ENCODE results near the gene CFAP74. TPM values are rescaled to one million over a fixed set of nuclear protein-coding genes. Genes with fewer than 3 reads are reported as not detected.

The CFAP74 gene
- total RNA-seq, 1 experiment from 2014 or later, result not detected

- Histone ChIP-seq H3K9me3 (ENCODE audit: low read length) (no peaks in the 10 kb centered on the region), H2AFZ (ENCODE audit: low read length) (no peak overlapping the region), H3K9me2 (replicated peaks; ENCODE audit: insufficient read depth, low read length) (no peaks in the 10 kb centered on the region), H3K27me3 (ENCODE audit: low read length) (no peaks in the 10 kb centered on the region), H3K4me1 (ENCODE audit: low read length) (peaks cover 9% of the 10 kb centered on the region), H4K20me1 (ENCODE audit: insufficient read depth, low read depth, low read length) (0 out of 2 replicates have a peak, but pooled peaks cover 4% of the 10 kb centered on the region), H3K27ac (ENCODE audit: low read length) (no peak overlapping the region), H3K4me3 (ENCODE audit: low read length) (no peak overlapping the region), H3K4me2 (ENCODE audit: low read depth, low read length, poor library complexity, severe bottlenecking) (no peak overlapping the region), H3K9ac (ENCODE audit: low read length) (no peak overlapping the region), H3K36me3 (ENCODE audit: insufficient read depth, low read length) (no peaks in the 10 kb centered on the region), H3K79me2 (ENCODE audit: low read length) (no peaks in the 10 kb centered on the region)
- no peak for DNase-seq
Observed at GRCh38 chr1:1916851-1917251, 86.7 kb downstream of the CFAP74 start.

- Histone ChIP-seq H3K9ac (ENCODE audit: low read length) (no peak overlapping the region), H4K20me1 (ENCODE audit: insufficient read depth, low read depth, low read length) (0 out of 2 replicates have a peak, but pooled peaks cover 4% of the 10 kb centered on the region), H3K27me3 (ENCODE audit: low read length) (no peaks in the 10 kb centered on the region), H3K4me2 (ENCODE audit: low read depth, low read length, poor library complexity, severe bottlenecking) (no peak overlapping the region), H2AFZ (ENCODE audit: low read length) (no peak overlapping the region), H3K36me3 (ENCODE audit: insufficient read depth, low read length) (no peaks in the 10 kb centered on the region), H3K27ac (ENCODE audit: low read length) (no peak overlapping the region), H3K9me3 (ENCODE audit: low read length) (no peaks in the 10 kb centered on the region), H3K4me1 (ENCODE audit: low read length) (peaks cover 9% of the 10 kb centered on the region), H3K9me2 (replicated peaks; ENCODE audit: insufficient read depth, low read length) (no peaks in the 10 kb centered on the region), H3K4me3 (ENCODE audit: low read length) (no peak overlapping the region), H3K79me2 (ENCODE audit: low read length) (no peaks in the 10 kb centered on the region)
- DNase-seq, result no peak
Observed at GRCh38 chr1:1915911-1916840, 87.4 kb downstream of the CFAP74 start.

GRCh38 chr1:1914971-1915692 is 88.5 kb downstream of the CFAP74 start, which contains the start of gene CALML6:
Gene CALML6 (plus strand): TSS chr1:1915260. CDS start chr1:1915281, 21 bp downstream.
- H4K20me1 ChIP-seq (ENCODE audit: insufficient read depth, low read depth, low read length), result 0 out of 2 replicates have a peak, but pooled peaks cover 4% of the 10 kb centered on the region
- H3K4me2 ChIP-seq (ENCODE audit: low read depth, low read length, poor library complexity, severe bottlenecking), result no peak within 1 kb of the TSS

GRCh38 chr1:1914101-1914970 is 89.2 kb downstream of the CFAP74 start:
- H3K4me2 ChIP-seq (ENCODE audit: low read depth, low read length, poor library complexity, severe bottlenecking), result no peak overlapping the region

More at GRCh38 chr1:1914971-1915692, 88.5 kb downstream of the CFAP74 start, which contains the start of gene CALML6:
- Histone ChIP-seq H3K9me3 (ENCODE audit: low read length) (no peaks in the 10 kb centered on the region), H3K9ac (ENCODE audit: low read length) (no peak within 1 kb of the TSS), H3K4me1 (ENCODE audit: low read length) (peaks cover 9% of the 10 kb centered on the region), H2AFZ (ENCODE audit: low read length) (no peak within 1 kb of the TSS), H3K36me3 (ENCODE audit: insufficient read depth, low read length) (no peaks in the 10 kb centered on the region), H3K79me2 (ENCODE audit: low read length) (no peaks in the 10 kb centered on the region), H3K9me2 (replicated peaks; ENCODE audit: insufficient read depth, low read length) (no peaks in the 10 kb centered on the region), H3K4me3 (ENCODE audit: low read length) (no peak within 1 kb of the TSS), H3K27ac (ENCODE audit: low read length) (no peak within 1 kb of the TSS), H3K27me3 (ENCODE audit: low read length) (no peaks in the 10 kb centered on the region)
- no peak for DNase-seq

GRCh38 chr1:1911350-1912041 is 92.1 kb downstream of the CFAP74 start:
- H3K4me3 ChIP-seq (ENCODE audit: low read length), result no peak overlapping the region
- H3K9ac ChIP-seq (ENCODE audit: low read length), result no peak overlapping the region
- H3K27me3 ChIP-seq (ENCODE audit: low read length), result no peaks in the 10 kb centered on the region
- no peaks in the 10 kb centered on the region for H4K20me1 ChIP-seq (ENCODE audit: insufficient read depth, low read depth, low read length)
- H3K27ac ChIP-seq (ENCODE audit: low read length), result no peak overlapping the region
- H3K36me3 ChIP-seq (ENCODE audit: insufficient read depth, low read length), result no peaks in the 10 kb centered on the region
- peaks cover 28% of the 10 kb centered on the region for H3K4me1 ChIP-seq (ENCODE audit: low read length)
- H3K9me3 ChIP-seq (ENCODE audit: low read length), result no peaks in the 10 kb centered on the region
- H3K9me2 ChIP-seq (replicated peaks; ENCODE audit: insufficient read depth, low read length), result no peaks in the 10 kb centered on the region
- H3K4me2 ChIP-seq (ENCODE audit: low read depth, low read length, poor library complexity, severe bottlenecking), result no peak overlapping the region
- no peak for DNase-seq
- H2AFZ ChIP-seq (ENCODE audit: low read length), result no peak overlapping the region
- H3K79me2 ChIP-seq (ENCODE audit: low read length), result 0 out of 2 replicates have a peak, but pooled peaks cover 5% of the 10 kb centered on the region

More at GRCh38 chr1:1914101-1914970, 89.2 kb downstream of the CFAP74 start:
- Histone ChIP-seq H3K4me1 (ENCODE audit: low read length) (peaks cover 9% of the 10 kb centered on the region), H3K36me3 (ENCODE audit: insufficient read depth, low read length) (no peaks in the 10 kb centered on the region), H3K9me3 (ENCODE audit: low read length) (no peaks in the 10 kb centered on the region), H3K27me3 (ENCODE audit: low read length) (no peaks in the 10 kb centered on the region), H2AFZ (ENCODE audit: low read length) (no peak overlapping the region), H3K4me3 (ENCODE audit: low read length) (no peak overlapping the region), H3K9me2 (replicated peaks; ENCODE audit: insufficient read depth, low read length) (no peaks in the 10 kb centered on the region), H3K79me2 (ENCODE audit: low read length) (no peaks in the 10 kb centered on the region), H3K9ac (ENCODE audit: low read length) (no peak overlapping the region), H4K20me1 (ENCODE audit: insufficient read depth, low read depth, low read length) (0 out of 2 replicates have a peak, but pooled peaks cover 4% of the 10 kb centered on the region), H3K27ac (ENCODE audit: low read length) (no peak overlapping the region)
- DNase-seq, result no peak

- H3K4me3 ChIP-seq (ENCODE audit: low read length), result no peak overlapping the region
- H3K9ac ChIP-seq (ENCODE audit: low read length), result no peak overlapping the region
- peaks cover 34% of the 10 kb centered on the region for H3K4me1 ChIP-seq (ENCODE audit: low read length)
- no peaks in the 10 kb centered on the region for H4K20me1 ChIP-seq (ENCODE audit: insufficient read depth, low read depth, low read length)
- H2AFZ ChIP-seq (ENCODE audit: low read length), result no peak overlapping the region
- H3K9me3 ChIP-seq (ENCODE audit: low read length), result no peaks in the 10 kb centered on the region
- H3K9me2 ChIP-seq (replicated peaks; ENCODE audit: insufficient read depth, low read length), result no peaks in the 10 kb centered on the region
- H3K27ac ChIP-seq (ENCODE audit: low read length), result no peak overlapping the region
- H3K36me3 ChIP-seq (ENCODE audit: insufficient read depth, low read length), result no peaks in the 10 kb centered on the region
- H3K79me2 ChIP-seq (ENCODE audit: low read length), result 0 out of 2 replicates have a peak, but pooled peaks cover 5% of the 10 kb centered on the region
- no peaks in the 10 kb centered on the region for H3K27me3 ChIP-seq (ENCODE audit: low read length)
- no peak overlapping the region for H3K4me2 ChIP-seq (ENCODE audit: low read depth, low read length, poor library complexity, severe bottlenecking)
- no peak for DNase-seq
Observed at GRCh38 chr1:1910651-1911331, 92.8 kb downstream of the CFAP74 start.

GRCh38 chr1:1910033-1910465 is 93.5 kb downstream of the CFAP74 start:
- H4K20me1 ChIP-seq (ENCODE audit: insufficient read depth, low read depth, low read length), result no peaks in the 10 kb centered on the region
- H3K9me3 ChIP-seq (ENCODE audit: low read length), result no peaks in the 10 kb centered on the region
- DNase-seq, result no peak
- H3K27me3 ChIP-seq (ENCODE audit: low read length), result no peaks in the 10 kb centered on the region
- H3K9me2 ChIP-seq (replicated peaks; ENCODE audit: insufficient read depth, low read length), result no peaks in the 10 kb centered on the region
- no peak overlapping the region for H2AFZ ChIP-seq (ENCODE audit: low read length)
- no peaks in the 10 kb centered on the region for H3K36me3 ChIP-seq (ENCODE audit: insufficient read depth, low read length)
- H3K27ac ChIP-seq (ENCODE audit: low read length), result no peak overlapping the region
- H3K4me3 ChIP-seq (ENCODE audit: low read length), result no peak overlapping the region
- H3K4me1 ChIP-seq (ENCODE audit: low read length), result peaks cover 34% of the 10 kb centered on the region
- H3K79me2 ChIP-seq (ENCODE audit: low read length), result 0 out of 2 replicates have a peak, but pooled peaks cover 5% of the 10 kb centered on the region
- no peak overlapping the region for H3K9ac ChIP-seq (ENCODE audit: low read length)
- no peak overlapping the region for H3K4me2 ChIP-seq (ENCODE audit: low read depth, low read length, poor library complexity, severe bottlenecking)

Data from Karpas-422 (cell line).